Caco-2 (cell line): ENCODE measurements around the gene PLCB4. TPM values are rescaled to one million over a fixed set of nuclear protein-coding genes. Genes with fewer than 3 reads are reported as not detected.

Source experiments
- BruUV-seq: library from RNA; stranded (reverse); fragments of 400-500 nt; replicated peaks from 2 replicates; lab custom pipeline; 2021; lab: Mats Ljungman, UMichigan
- CTCF ChIA-PET: fragments of 300-600 bp; sonication (Branson Sonifier 250); formaldehyde crosslinking; loops from one replicate; lab custom pipeline; 2022; ENCODE audit warnings: antibody characterized with exemption; lab: Charles Lee
- POLR2A ChIA-PET: fragments of 300-600 bp; sonication (Branson Sonifier 250); formaldehyde crosslinking; loops from one replicate; lab custom pipeline; 2022; ENCODE audit warnings: antibody characterized with exemption; lab: Charles Lee
- DNase-seq, 2 experiments: peaks; one replicate each; pipeline versions ENCODE4 v3.0.0 to v3.0.0-alpha.2; 2020 to 2022
- H3K27me3 ChIP-seq: replicated peaks from 2 replicates; pipeline ENCODE4 v1.6.0; 2011; ENCODE audit warnings: low read length; ENCODE audit not compliant: control insufficient read depth, insufficient read depth
- H3K36me3 ChIP-seq: 2 replicates; pipeline ENCODE4 v1.5.1; 2011; ENCODE audit warnings: low read length; ENCODE audit not compliant: control insufficient read depth, insufficient read depth
- H3K4me1 ChIP-seq: fragments of 250-450 bp; sonication (Bioruptor Pico); 2 replicates; pipeline ENCODE4 v1.5.1; 2020; ENCODE audit warnings: mild to moderate bottlenecking
- H3K4me3 ChIP-seq: 2 replicates; pipeline ENCODE4 v1.5.1; 2011; ENCODE audit warnings: low read depth, mild to moderate bottlenecking, control low read depth, low read length
- H3K9me3 ChIP-seq: fragments of 250-450 bp; sonication (Bioruptor Pico); 2 replicates; pipeline ENCODE4 v1.5.1; 2020; ENCODE audit warnings: mild to moderate bottlenecking, moderate library complexity
- H3K27ac Mint-ChIP-seq: one replicate; pipeline ENCODE4 v1.8.0; 2022; ENCODE audit warnings: mixed read lengths; ENCODE audit not compliant: unreplicated experiment
- H3K27me3 Mint-ChIP-seq: one replicate; pipeline ENCODE4 v1.8.0; 2022; ENCODE audit warnings: mixed read lengths; ENCODE audit not compliant: insufficient read depth, unreplicated experiment
- H3K36me3 Mint-ChIP-seq: one replicate; pipeline ENCODE4 v1.8.0; 2022; ENCODE audit warnings: mild to moderate bottlenecking, mixed read lengths; ENCODE audit not compliant: insufficient read depth, unreplicated experiment
- H3K4me1 Mint-ChIP-seq: one replicate; pipeline ENCODE4 v1.8.0; 2022; ENCODE audit warnings: low read depth, mixed read lengths; ENCODE audit not compliant: unreplicated experiment
- H3K4me3 Mint-ChIP-seq: one replicate; pipeline ENCODE4 v1.8.0; 2022; ENCODE audit warnings: mild to moderate bottlenecking, moderate library complexity, mixed read lengths; ENCODE audit not compliant: unreplicated experiment
- H3K9me3 Mint-ChIP-seq: one replicate; pipeline ENCODE4 v1.8.0; 2022; ENCODE audit warnings: mixed read lengths; ENCODE audit not compliant: unreplicated experiment
- CTCF ChIP-seq, 2 experiments: fragments of 200-600 bp in 1 of 2; IDR thresholded peaks; 1 replicate in 1 of 2; 2 replicates in 1 of 2; pipeline versions ENCODE4 v1.5.1 to v1.8.0; 2011 to 2022; ENCODE audit warnings: antibody characterized with exemption in 1 of 2, control low read depth in 1 of 2, inconsistent platforms in 1 of 2, low read depth in 1 of 2, low read length in 1 of 2, mild to moderate bottlenecking in 1 of 2, moderate library complexity in 1 of 2; ENCODE audit not compliant: insufficient read depth in 1 of 2, severe bottlenecking in 1 of 2, unreplicated experiment in 1 of 2
- intact Hi-C: fragments of 100-400 bp; cut with micrococcal nuclease; formaldehyde crosslinking; loops from one replicate; pipeline ENCODE4 v1.10.0; 2022; ENCODE audit not compliant: unreplicated experiment
- total RNA-seq: library from RNA; stranded (reverse); gene quantifications from 2 replicates; pipeline ENCODE4 v1.2.3, GENCODE V29; 2022

Gene PLCB4
- total RNA-seq, 1 experiment from 2014 or later, result 3.0 TPM

DNA sequence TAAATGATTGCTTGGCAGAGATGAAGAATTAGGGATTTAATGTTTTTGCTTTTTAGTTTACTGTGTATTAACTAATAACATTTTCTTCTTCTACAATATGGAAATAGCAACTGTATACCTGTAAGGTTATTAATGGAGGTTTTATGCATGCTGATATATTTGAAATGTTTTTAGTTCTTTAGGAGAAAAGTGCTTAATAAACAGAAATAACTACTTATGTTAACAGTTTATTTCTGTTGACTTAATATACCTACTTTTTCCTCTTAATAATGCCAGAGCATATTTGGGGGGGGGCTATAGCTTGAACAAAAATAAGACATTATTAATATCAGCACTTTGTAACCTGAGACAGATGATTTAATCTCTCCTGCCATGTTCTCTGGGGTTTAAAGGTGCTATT, 33.6 kb downstream of the PLCB4 start:
- Mint-ChIP-seq H3K4me3 (no peak overlapping the region), H3K4me1 (no peaks in the 10 kb centered on the region), H3K36me3 (no peaks in the 10 kb centered on the region), H3K27me3 (peaks cover 6% of the 10 kb centered on the region), H3K9me3 (no peaks in the 10 kb centered on the region), H3K27ac (no peak overlapping the region)
- no TSS peak for BruUV-seq
- intact Hi-C loops, result no loop called here
- H3K27me3 ChIP-seq, result no peaks in the 10 kb centered on the region
- no peak for DNase-seq
- H3K4me1 ChIP-seq, result no peaks in the 10 kb centered on the region
- ChIA-PET CTCF (no interaction called here), POLR2A (no interaction called here)
- H3K4me3 ChIP-seq, result no peak overlapping the region
- H3K9me3 ChIP-seq, result no peaks in the 10 kb centered on the region
- TF ChIP-seq CTCF (IDR thresholded peaks at IDR 0.05; ENCODE audit: insufficient read depth in 1 of 2, low read depth in 1 of 2, low read length in 1 of 2, severe bottlenecking in 1 of 2, unreplicated experiment in 1 of 2), result no peak
- H3K36me3 ChIP-seq, result no peaks in the 10 kb centered on the region

DNA sequence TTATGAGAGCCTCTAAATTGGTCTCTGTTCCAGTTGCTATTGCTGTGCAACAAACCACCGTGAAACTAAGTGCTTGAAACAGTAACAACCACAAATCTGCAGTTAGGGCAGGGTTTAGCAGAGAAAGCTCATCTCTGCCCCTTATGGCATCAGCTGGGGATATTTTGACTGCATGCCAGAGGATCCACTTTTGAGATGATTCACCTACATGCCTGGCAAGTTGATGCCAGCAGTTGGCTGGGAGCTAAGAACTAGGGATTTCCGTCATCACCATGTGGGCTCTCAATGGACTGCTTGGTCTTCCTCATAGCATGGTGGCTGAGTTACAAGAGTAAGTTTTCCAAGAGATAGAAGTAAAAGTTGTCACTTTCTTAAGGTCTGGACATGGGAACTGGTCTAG, 35.1 kb downstream of the PLCB4 start:
- intact Hi-C loops, result no loop called here
- ChIA-PET POLR2A (no interaction called here), CTCF (no interaction called here)
- Histone ChIP-seq H3K4me1 (no peaks in the 10 kb centered on the region), H3K27me3 (no peaks in the 10 kb centered on the region; the same call in 1 of the 2 replicates), H3K9me3 (no peaks in the 10 kb centered on the region), H3K4me3 (no peak overlapping the region), H3K36me3 (no peaks in the 10 kb centered on the region)
- H3K4me1 Mint-ChIP-seq, result no peaks in the 10 kb centered on the region
- H3K36me3 Mint-ChIP-seq, result no peaks in the 10 kb centered on the region
- BruUV-seq, result no TSS peak
- no peak for DNase-seq
- peaks cover 6% of the 10 kb centered on the region for H3K27me3 Mint-ChIP-seq
- no peak overlapping the region for H3K27ac Mint-ChIP-seq
- no peak overlapping the region for H3K4me3 Mint-ChIP-seq
- no peaks in the 10 kb centered on the region for H3K9me3 Mint-ChIP-seq
- no peak for TF ChIP-seq CTCF (IDR thresholded peaks at IDR 0.05; ENCODE audit: insufficient read depth in 1 of 2, low read depth in 1 of 2, low read length in 1 of 2, severe bottlenecking in 1 of 2, unreplicated experiment in 1 of 2)

GRCh38 chr20:9108260-9108659, 39.4 kb downstream of the PLCB4 start:
- Histone ChIP-seq H3K27me3 (no peaks in the 10 kb centered on the region; the same call in 1 of the 2 replicates), H3K9me3 (no peaks in the 10 kb centered on the region), H3K36me3 (no peaks in the 10 kb centered on the region), H3K4me1 (no peaks in the 10 kb centered on the region), H3K4me3 (no peak overlapping the region)
- no peak for TF ChIP-seq CTCF (IDR thresholded peaks at IDR 0.05; ENCODE audit: insufficient read depth in 1 of 2, low read depth in 1 of 2, low read length in 1 of 2, severe bottlenecking in 1 of 2, unreplicated experiment in 1 of 2)
- POLR2A ChIA-PET, result no interaction called here
- H3K27ac Mint-ChIP-seq, result no peak overlapping the region
- peaks cover 3% of the 10 kb centered on the region for H3K27me3 Mint-ChIP-seq
- DNase-seq, result no peak
- intact Hi-C loops, result no loop called here
- CTCF ChIA-PET, result no interaction called here
- no TSS peak for BruUV-seq
- no peak overlapping the region for H3K4me3 Mint-ChIP-seq
- H3K4me1 Mint-ChIP-seq, result no peaks in the 10 kb centered on the region
- H3K9me3 Mint-ChIP-seq, result no peaks in the 10 kb centered on the region
- no peaks in the 10 kb centered on the region for H3K36me3 Mint-ChIP-seq
